NCI-H2196 (cell line): Measurements from ENCODE around the gene TSHZ2.
"Not testable (repeated sequence)": the region's sequence is repeated elsewhere in the genome, so short reads cannot be mapped to it uniquely, and the experiment has no call there.

Source experiments
- DNase-seq: peaks from one replicate; lab custom pipeline; 2025; ENCODE audit not compliant: unreplicated experiment; lab: John Stamatoyannopoulos, UW

The TSHZ2 gene

DNA sequence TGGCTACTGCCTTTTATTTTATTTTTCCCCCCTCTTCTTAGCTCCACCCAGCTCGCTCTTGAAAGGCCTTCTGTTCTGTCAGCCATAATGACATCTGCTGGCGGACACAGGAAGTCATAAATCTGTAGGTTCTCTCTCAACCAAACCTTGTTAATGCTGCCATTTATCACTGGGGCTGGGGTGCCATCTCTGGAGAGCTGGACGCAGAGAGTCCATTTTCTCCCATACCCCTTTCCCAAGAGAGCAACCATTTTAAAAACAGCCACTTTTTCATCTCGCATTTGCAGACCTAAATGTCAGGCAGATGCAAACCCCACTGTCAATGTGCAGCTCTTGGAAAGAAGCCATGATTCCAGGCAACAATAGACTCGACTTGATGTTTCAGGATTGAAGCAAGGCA lies 13.0 kb upstream of the TSHZ2 start:
- peak; percentile 84 for DNase-seq

- no peak for DNase-seq
Observed at GRCh38 chr20:52962183-52962582, 10.0 kb upstream of the TSHZ2 start.

- DNase-seq = no peak
Observed at GRCh38 chr20:52963131-52963530, 9.0 kb upstream of the TSHZ2 start.

GRCh38 chr20:52964131-52964530 lies 8.0 kb upstream of the TSHZ2 start:
- no peak for DNase-seq

DNA sequence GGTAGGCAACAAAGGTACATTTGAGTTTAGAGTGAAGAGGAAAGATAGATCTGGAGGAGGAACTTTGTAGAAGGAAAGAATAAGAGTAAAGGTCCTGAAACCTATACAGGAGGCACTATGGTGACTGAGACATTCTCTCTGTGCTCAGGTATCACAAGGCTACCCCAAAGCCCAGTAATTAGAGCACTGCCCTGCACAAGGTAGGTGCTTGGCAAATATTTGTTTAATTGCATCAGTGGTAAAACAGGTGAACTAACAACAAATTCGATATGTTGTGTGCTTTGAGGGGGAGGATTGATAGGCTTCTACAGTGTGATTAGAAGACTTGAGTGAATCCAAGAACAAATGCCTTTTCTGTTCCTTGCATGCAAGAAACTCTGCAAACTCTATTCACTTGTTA lies 6.8 kb upstream of the TSHZ2 start:
- peak; percentile 36 for DNase-seq

GRCh38 chr20:52965819-52966218 lies 6.3 kb upstream of the TSHZ2 start:
- DNase-seq = no peak

DNA sequence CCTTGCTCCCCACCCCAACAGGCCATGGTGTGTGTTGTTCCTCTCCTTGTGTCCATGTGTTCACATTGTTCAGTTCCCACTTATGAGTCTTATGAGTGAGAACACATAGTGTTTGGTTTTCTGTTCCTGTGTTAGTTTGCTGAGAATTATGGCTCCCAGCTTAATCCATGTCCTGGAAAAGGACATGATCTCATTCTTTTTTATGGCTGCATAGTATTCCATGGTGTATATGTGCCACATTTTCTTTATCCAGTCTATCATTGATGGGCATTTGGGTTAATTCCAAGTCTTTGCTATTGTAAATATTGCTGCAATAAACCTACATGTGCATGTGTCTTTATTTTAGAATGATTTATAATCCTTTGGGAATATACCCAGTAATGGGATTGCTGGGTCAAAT lies 5.6 kb upstream of the TSHZ2 start:
- DNase-seq = not testable (repeated sequence)

GRCh38 chr20:52971498-52972189 lies 514 bp upstream of the TSHZ2 start:
- no peak for DNase-seq

- DNase-seq = peak; percentile 18
Observed at GRCh38 chr20:52972965-52973819, 1.0 kb downstream of the TSHZ2 start.

DNA sequence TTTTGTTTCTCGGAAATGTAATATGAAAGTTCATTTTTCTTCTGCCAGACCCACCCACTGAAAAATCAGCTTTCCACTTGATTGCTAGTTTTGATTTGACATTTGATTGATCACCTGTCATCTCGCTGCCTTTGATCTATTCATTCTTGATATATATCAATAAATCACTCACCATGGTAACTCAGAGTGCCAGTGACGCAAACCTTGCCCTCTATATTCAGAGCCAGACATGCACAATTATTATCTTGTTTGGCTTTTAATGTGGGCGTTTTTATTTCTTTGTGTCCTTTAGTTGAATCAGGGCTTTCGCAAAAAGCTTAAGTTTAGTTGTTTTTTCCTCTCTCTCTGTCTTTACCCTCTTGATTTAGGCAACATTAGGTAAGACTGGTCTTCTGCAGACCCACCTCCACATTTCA lies 2.0 kb downstream of the TSHZ2 start:
- DNase-seq = no peak

GRCh38 chr20:52975029-52975732 lies 3.0 kb downstream of the TSHZ2 start:
- peak; percentile 56 for DNase-seq

DNA sequence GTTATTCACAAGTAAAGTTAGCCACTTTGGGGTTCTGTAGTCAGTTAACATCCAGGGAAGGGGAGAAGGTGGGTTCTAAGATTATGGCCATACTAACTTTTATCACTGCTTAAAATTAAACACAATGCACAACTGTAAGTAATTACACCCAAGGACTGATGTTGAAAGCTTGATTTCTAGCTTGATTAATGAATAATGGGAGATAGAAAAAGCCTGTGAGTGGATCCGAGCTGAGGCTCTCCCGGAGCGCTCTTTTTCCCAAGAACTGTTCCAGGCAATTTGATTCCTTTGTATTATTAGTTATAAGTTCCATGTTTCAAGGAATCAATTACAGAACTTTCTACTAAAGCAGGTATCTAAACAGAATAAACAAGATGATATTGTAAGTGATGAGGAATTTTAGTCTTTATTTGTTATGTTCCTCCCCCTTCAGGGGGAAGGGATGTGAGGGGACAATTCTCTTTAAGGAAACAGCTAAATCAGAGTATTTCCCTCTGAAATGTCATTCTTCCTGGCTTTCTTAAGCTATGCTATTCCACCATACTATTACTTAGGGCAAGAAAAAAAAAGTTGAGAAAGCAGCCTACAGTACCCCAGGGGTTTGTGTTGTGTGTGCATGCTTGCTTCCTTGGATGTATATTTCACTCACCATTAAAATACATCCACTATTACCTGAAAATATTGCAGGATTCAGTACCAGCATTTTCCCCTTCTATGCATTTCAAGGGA lies 3.8 kb downstream of the TSHZ2 start:
- DNase-seq = no peak

GRCh38 chr20:52978851-52979250 lies 6.7 kb downstream of the TSHZ2 start:
- DNase-seq = no peak

DNA sequence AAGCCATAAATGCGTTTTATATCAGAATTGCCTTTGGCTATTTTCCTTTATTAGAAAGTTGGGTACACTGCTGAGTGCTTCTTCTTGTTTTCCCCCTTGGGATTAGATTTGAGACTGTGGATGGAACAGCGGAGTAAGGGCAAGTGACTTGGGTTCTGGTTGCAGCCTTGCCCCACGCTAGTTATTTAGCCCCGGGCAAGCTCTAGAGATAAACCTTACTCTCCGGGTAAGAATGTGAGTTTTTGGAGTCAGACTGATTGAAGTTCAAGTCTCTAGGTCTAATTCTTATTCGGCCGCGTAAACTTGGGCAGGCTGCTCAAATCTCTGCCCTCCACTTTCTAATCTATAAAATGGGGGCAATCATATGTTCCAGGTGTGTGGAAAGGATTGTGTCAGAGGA lies 8.9 kb downstream of the TSHZ2 start:
- no peak for DNase-seq

GRCh38 chr20:52983726-52984450 lies 11.7 kb downstream of the TSHZ2 start:
- DNase-seq = no peak

DNA sequence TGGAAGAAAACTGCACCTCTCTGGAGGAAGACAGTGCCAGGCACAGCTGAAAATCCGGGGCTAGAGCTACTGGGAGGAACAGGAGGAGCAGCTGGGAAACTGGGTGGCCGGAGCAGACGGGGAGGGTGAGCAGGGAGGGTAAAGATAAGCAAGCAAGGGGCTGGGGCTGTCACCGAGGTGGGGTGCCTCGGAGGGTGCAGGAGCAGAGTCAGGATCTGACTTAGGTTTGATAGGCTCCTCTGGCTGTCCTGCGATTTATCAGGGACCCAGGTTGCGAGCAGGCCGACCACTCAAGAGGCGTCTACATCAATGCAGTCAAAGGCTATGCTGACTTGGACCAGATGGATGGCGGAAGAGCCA lies 12.3 kb downstream of the TSHZ2 start:
- DNase-seq = no peak

DNA sequence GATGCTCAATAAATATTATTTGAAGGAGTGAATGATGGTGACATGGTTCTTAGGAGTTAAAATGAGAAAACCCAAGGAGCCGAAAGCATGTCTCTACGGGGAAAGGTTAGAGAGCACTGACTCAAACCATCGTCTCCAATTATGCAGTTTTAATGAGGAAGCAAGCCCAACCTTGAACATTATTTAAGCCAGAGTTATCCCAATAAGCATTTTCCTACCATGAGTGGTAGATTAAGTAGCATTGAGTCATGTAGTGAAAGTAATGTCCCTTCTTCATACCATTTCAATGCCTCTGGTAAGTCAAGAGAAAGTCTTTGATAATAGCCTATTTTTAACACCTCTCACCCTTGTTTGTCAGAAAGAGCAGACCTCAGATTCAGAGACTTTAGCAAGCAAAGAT lies 13.5 kb downstream of the TSHZ2 start:
- no peak for DNase-seq

GRCh38 chr20:52987295-52987694 lies 15.1 kb downstream of the TSHZ2 start:
- DNase-seq = no peak

DNA sequence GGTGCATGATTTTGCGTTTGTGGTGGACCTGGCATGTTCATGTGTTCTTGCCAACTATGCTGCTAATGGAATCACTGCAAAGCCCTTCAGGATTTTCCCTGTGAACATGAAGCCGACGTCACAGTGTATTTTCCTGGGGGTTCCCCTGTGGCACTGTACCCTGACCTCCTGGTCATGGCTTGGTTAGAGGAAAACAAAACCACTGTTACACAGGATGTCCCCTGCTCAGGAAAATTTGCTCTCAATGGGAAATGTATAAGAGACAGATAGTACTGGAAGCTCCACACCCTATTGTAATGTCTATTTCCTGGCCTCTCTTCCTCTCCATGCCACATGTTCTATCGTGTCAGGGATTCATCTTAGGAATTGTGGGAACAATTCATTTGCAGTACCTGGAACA lies 19.7 kb downstream of the TSHZ2 start:
- DNase-seq = no peak

DNA sequence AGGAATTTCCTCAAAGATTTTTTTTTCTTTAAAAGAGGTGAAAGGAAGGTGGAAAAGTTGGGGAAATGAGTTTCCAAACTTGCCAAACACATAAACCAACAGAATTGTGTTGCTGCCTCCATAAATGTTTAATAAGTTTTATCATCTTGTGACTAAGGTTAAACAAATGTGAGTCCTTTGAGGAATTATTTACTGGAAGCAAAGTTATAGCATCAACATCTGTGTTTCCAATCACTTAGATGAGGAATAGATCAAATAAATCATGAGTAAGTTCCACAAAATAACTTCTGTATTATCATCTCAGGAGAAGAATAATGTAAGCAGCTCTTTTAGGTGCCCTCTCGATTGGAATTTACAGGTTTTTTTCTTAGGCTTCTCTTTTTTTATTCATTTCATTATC lies 20.5 kb downstream of the TSHZ2 start:
- no peak for DNase-seq

- no peak for DNase-seq
Observed at GRCh38 chr20:52993076-52993475, 20.9 kb downstream of the TSHZ2 start.
